SU-DHL-6 (cell line): Measurements from ENCODE around the gene DAPL1.

ENCODE experiments used
- H2AFZ ChIP-seq: fragments of 200-600 bp; sonication (generic); 2 replicates; pipeline ENCODE4 v1.6.1; 2014; ENCODE audit warnings: low read depth, mild to moderate bottlenecking, moderate library complexity, mixed read lengths, antibody characterized with exemption, low read length; ENCODE audit not compliant: severe bottlenecking
- H3F3A ChIP-seq: fragments of 200-600 bp; shearing (Covaris generic); 2 replicates; pipeline ENCODE4 v1.6.0; 2016; ENCODE audit warnings: antibody characterized with exemption, mild to moderate bottlenecking; ENCODE audit not compliant: insufficient read depth
- H3K27ac ChIP-seq: fragments of 200-600 bp; sonication (generic); 2 replicates; pipeline ENCODE4 v1.5.1; 2016; ENCODE audit warnings: low read depth, mild to moderate bottlenecking, low read length, moderate library complexity, mixed read lengths
- H3K27me3 ChIP-seq: fragments of 200-600 bp; sonication (generic), shearing (Covaris generic); 2 replicates; pipeline ENCODE4 v1.6.0; 2014; ENCODE audit warnings: mild to moderate bottlenecking, low read length
- H3K36me3 ChIP-seq: fragments of 200-600 bp; sonication (generic); 2 replicates; pipeline ENCODE4 v1.6.1; 2014; ENCODE audit warnings: mild to moderate bottlenecking, low read length, mixed read lengths
- H3K4me2 ChIP-seq: fragments of 300-600, 200-600 bp; shearing (Covaris generic), sonication (generic); 2 replicates; pipeline ENCODE4 v1.6.0; 2014; ENCODE audit warnings: low read length, low read depth, mild to moderate bottlenecking; ENCODE audit not compliant: poor library complexity, severe bottlenecking
- H3K4me3 ChIP-seq: fragments of 200-600 bp; sonication (generic); 2 replicates; pipeline ENCODE4 v1.5.1; 2014; ENCODE audit warnings: antibody characterized with exemption, low read length, mild to moderate bottlenecking, mixed read lengths; ENCODE audit not compliant: insufficient read depth, poor library complexity, severe bottlenecking
- H3K79me2 ChIP-seq: fragments of 200-600 bp; sonication (generic); 2 replicates; pipeline ENCODE4 v1.6.1; 2014; ENCODE audit warnings: mild to moderate bottlenecking, low read length, moderate library complexity; ENCODE audit not compliant: insufficient read depth
- H3K9ac ChIP-seq: fragments of 200-600 bp; sonication (generic); 2 replicates; pipeline ENCODE4 v1.7.0; 2014; ENCODE audit warnings: mild to moderate bottlenecking, low read length
- H3K9me2 ChIP-seq: fragments of 200-600 bp; sonication (generic); replicated peaks from 2 replicates; pipeline ENCODE4 v1.6.1; 2014; ENCODE audit warnings: low read length; ENCODE audit not compliant: insufficient read depth
- H3K9me3 ChIP-seq: fragments of 200-600 bp; sonication (generic); 2 replicates; pipeline ENCODE4 v1.6.1; 2014; ENCODE audit warnings: low read length, mixed read lengths; ENCODE audit not compliant: insufficient read depth
- H4K20me1 ChIP-seq: fragments of 200-600 bp; sonication (generic); 2 replicates; pipeline ENCODE4 v1.6.1; 2014; ENCODE audit warnings: low read depth, mild to moderate bottlenecking, antibody characterized with exemption, low read length, moderate library complexity, mixed read lengths
- CTCF ChIP-seq: fragments of 200-600 bp; sonication (generic); IDR thresholded peaks from one replicate; pipeline ENCODE4 v1.5.1; 2017; ENCODE audit warnings: antibody characterized with exemption, mild to moderate bottlenecking, low read length, moderate library complexity; ENCODE audit not compliant: insufficient read depth, poor library complexity, severe bottlenecking
- EZH2phosphoT487 ChIP-seq: fragments of 200-600 bp; sonication (generic), shearing (Covaris generic); conservative IDR thresholded peaks from 2 replicates; pipeline ENCODE4 v1.6.1; 2018; ENCODE audit warnings: mild to moderate bottlenecking, antibody characterized with exemption, low read length, moderate library complexity, mixed read lengths

DAPL1 gene

GRCh38 chr2:158773121-158773520, 22.0 kb upstream of the DAPL1 start:
- Histone ChIP-seq H3K79me2 (no peaks in the 10 kb centered on the region), H3K4me2 (no peak overlapping the region), H3K27me3 (no peaks in the 10 kb centered on the region), H3K9me3 (no peaks in the 10 kb centered on the region), H2AFZ (no peak overlapping the region), H3K9me2 (no peaks in the 10 kb centered on the region), H3K36me3 (no peaks in the 10 kb centered on the region), H3F3A (no peaks in the 10 kb centered on the region), H3K9ac (no peak overlapping the region), H3K4me3 (no peak overlapping the region), H4K20me1 (no peaks in the 10 kb centered on the region), H3K27ac (no peak overlapping the region)
- TF ChIP-seq CTCF (no peak), EZH2phosphoT487 (no peak)

GRCh38 chr2:158774681-158775080, 20.4 kb upstream of the DAPL1 start:
- no peaks in the 10 kb centered on the region for H3K27me3 ChIP-seq
- no peak for TF ChIP-seq CTCF
- no peak for TF ChIP-seq EZH2phosphoT487
- no peak overlapping the region for H3K4me2 ChIP-seq
- no peak overlapping the region for H3K9ac ChIP-seq
- H3K27ac ChIP-seq: no peak overlapping the region
- H3K9me3 ChIP-seq: no peaks in the 10 kb centered on the region
- no peak overlapping the region for H3K4me3 ChIP-seq
- H3F3A ChIP-seq: no peaks in the 10 kb centered on the region
- H3K9me2 ChIP-seq: no peaks in the 10 kb centered on the region
- no peaks in the 10 kb centered on the region for H3K79me2 ChIP-seq
- H2AFZ ChIP-seq: no peak overlapping the region
- H4K20me1 ChIP-seq: no peaks in the 10 kb centered on the region
- H3K36me3 ChIP-seq: no peaks in the 10 kb centered on the region

GRCh38 chr2:158775273-158776027, 19.7 kb upstream of the DAPL1 start:
- Histone ChIP-seq H4K20me1 (no peaks in the 10 kb centered on the region), H3K4me3 (no peak overlapping the region), H3K9me2 (no peaks in the 10 kb centered on the region), H3K79me2 (no peaks in the 10 kb centered on the region), H3K4me2 (no peak overlapping the region), H3K9me3 (no peaks in the 10 kb centered on the region), H3K9ac (no peak overlapping the region), H3F3A (no peaks in the 10 kb centered on the region), H3K27me3 (no peaks in the 10 kb centered on the region), H2AFZ (no peak overlapping the region), H3K27ac (no peak overlapping the region), H3K36me3 (no peaks in the 10 kb centered on the region)
- no peak for TF ChIP-seq CTCF
- no peak for TF ChIP-seq EZH2phosphoT487
